Measurements from ENCODE around the gene YY1. TPM values are rescaled to one million over a fixed set of nuclear protein-coding genes. Genes with fewer than 3 reads are reported as not detected.
A peak's percentile ranks its signal among the peaks of the same experiment; 100 is the strongest.

Gene YY1
- polyA plus RNA-seq, 2 of the 4 experiments (the other 2 are of a cell fraction), result 58.4 to 65.8 TPM

- ChIA-PET CTCF (interaction anchor here (0.6 to 2.9 kb wide), 6 partner anchors 15 to 479 kb away, joined by 3 to 15 read pairs (median 8); no protein-coding TSS in a partner anchor), POLR2A (no interaction called here)
- ATAC-seq (peak in 1 of 2 experiments; percentile 7; a peak in 2 of 6 replicates), FAIRE-seq (no peak), DNase-seq (ENCODE audit: low read depth in 1 of 2, low spot score in 1 of 2) (no peak)
- Histone ChIP-seq H3K27ac (peak overlapping the region; percentile 96 to 98), H3K4me3 (peak overlapping the region; percentile 66), H3K4me1 (peaks cover 34% of the 10 kb centered on the region; the same call in 2 of the 3 replicates), H3K4me2 (peak overlapping the region; percentile 77), H3K9me3 (no peaks in the 10 kb centered on the region)
- WGBS (ENCODE audit: missing lambda C conversion rate), result 3% methylated on average over 18 of the region's 93 CpGs
- 0 out of 2 replicates have a peak, but pooled peaks have one; percentile 19 for TF ChIP-seq PBX3 (IDR thresholded peaks at IDR 0.05)
- no peak for TF ChIP-seq ZFP36 (IDR thresholded peaks at IDR 0.05; ENCODE audit: borderline replicate concordance, partially characterized antibody)
- TF ChIP-seq KDM5A (IDR thresholded peaks at IDR 0.05), result peak; percentile 96
- peak; percentile 40; the same call in 1 of the 2 replicates for TF ChIP-seq PHF8 (IDR thresholded peaks at IDR 0.05; ENCODE audit: borderline replicate concordance, low read depth)
- TF ChIP-seq SREBF2 (IDR thresholded peaks at IDR 0.05), result no peak
- TF ChIP-seq NR3C1 (IDR thresholded peaks at IDR 0.05), result no peak
- no peak for TF ChIP-seq EP300 (IDR thresholded peaks at IDR 0.05)
- no peak for TF ChIP-seq FOXS1 (CRISPR knock-in tag; IDR thresholded peaks at IDR 0.05)
- no peak for TF ChIP-seq ZC3H11A (IDR thresholded peaks at IDR 0.05)
- no peak for TF ChIP-seq ELK1 (IDR thresholded peaks at IDR 0.05; ENCODE audit: low read depth, low read length)
- no peak for TF ChIP-seq EHMT2 (IDR thresholded peaks at IDR 0.05; ENCODE audit: low read depth)
- TF ChIP-seq NFE2L2 (conservative IDR thresholded peaks at IDR 0.05; ENCODE audit: low read length), result no peak
Measured at GRCh38 chr14:100239211-100239839, 381 bp downstream of the YY1 start.

- peak overlapping the region; percentile 96 for H3K4me2 ChIP-seq
Measured at GRCh38 chr14:100239840-100240667, 1.1 kb downstream of the YY1 start.

More at GRCh38 chr14:100239840-100240667, 1.1 kb downstream of the YY1 start:
- FAIRE-seq (no peak), ATAC-seq (peak; percentile 63 to 81), DNase-seq (ENCODE audit: low read depth in 1 of 2, low spot score in 1 of 2) (peak; percentile 62 to 91)
- Histone ChIP-seq H3K9me3 (no peaks in the 10 kb centered on the region), H3K27ac (peak overlapping the region; percentile 96 to 98), H3K4me1 (peaks cover 42% of the 10 kb centered on the region), H3K4me3 (peak overlapping the region; percentile 66)
- WGBS (ENCODE audit: missing lambda C conversion rate), result 0% methylated on average over 6 of the region's 115 CpGs
- POLR2A ChIA-PET, result no interaction called here
- TF ChIP-seq CTCF (IDR thresholded peaks at IDR 0.05) (peak; percentile 96), MAX (IDR thresholded peaks at IDR 0.05) (peak; percentile 62), RFX5 (IDR thresholded peaks at IDR 0.05) (no peak), E2F6 (IDR thresholded peaks at IDR 0.05; ENCODE audit: borderline replicate concordance, low read depth) (0 out of 2 replicates have a peak, but pooled peaks have one; percentile 42), RARB (CRISPR knock-in tag; IDR thresholded peaks at IDR 0.05) (no peak), JUNB (IDR thresholded peaks at IDR 0.05) (no peak), POLR2A (IDR thresholded peaks at IDR 0.05; ENCODE audit: low read length) (no peak), SMC3 (IDR thresholded peaks at IDR 0.05) (peak; percentile 47; the same call in 2 of the 3 replicates), RAD21 (conservative IDR thresholded peaks at IDR 0.05 in 1 of 2, IDR thresholded peaks at IDR 0.05 in 1 of 2) (peak in 1 of 2 experiments; percentile 28; a peak in 2 of 5 replicates), FOSL2 (IDR thresholded peaks at IDR 0.05) (no peak), FOSL2 (CRISPR knock-in tag; IDR thresholded peaks at IDR 0.05) (0 out of 2 replicates have a peak, but pooled peaks have one; percentile 1), JUN (IDR thresholded peaks at IDR 0.05) (peak; percentile 60 to 65; a peak in 3 of 5 replicates), BHLHE40 (IDR thresholded peaks at IDR 0.05; ENCODE audit: low read depth, low read length) (0 out of 2 replicates have a peak, but pooled peaks have one; percentile 20), KDM5A (IDR thresholded peaks at IDR 0.05) (peak; percentile 78)
- CTCF ChIA-PET, result interaction anchor here (0.6 to 2.9 kb wide), 14 partner anchors 8 to 480 kb away, joined by 3 to 17 read pairs (median 4); no protein-coding TSS in a partner anchor

Data from A549 (cell line).